Measurements from ENCODE around the gene COL19A1.

Gene COL19A1

GRCh38 chr6:70040766-70041165 lies 174.4 kb downstream of the COL19A1 start:
- intact Hi-C loops (cut with DNase I) = no loop called here

GRCh38 chr6:70041411-70041810 lies 175.1 kb downstream of the COL19A1 start:
- no peak for DNase-seq
- intact Hi-C loops (cut with DNase I) = no loop called here

More at GRCh38 chr6:70040766-70041165, 174.4 kb downstream of the COL19A1 start:
- DNase-seq = no peak

GRCh38 chr6:70045413-70045812 lies 179.1 kb downstream of the COL19A1 start:
- intact Hi-C loops (cut with DNase I) = no loop called here
- DNase-seq = no peak

- intact Hi-C loops (cut with DNase I) = no loop called here
- no peak for DNase-seq
These were observed 185.1 kb downstream of the COL19A1 start for GRCh38 chr6:70051197-70052124.

GRCh38 chr6:70059039-70059719 lies 192.8 kb downstream of the COL19A1 start:
- DNase-seq = no peak
- intact Hi-C loops (cut with DNase I) = no loop called here

GRCh38 chr6:70060680-70061079 lies 194.3 kb downstream of the COL19A1 start:
- no peak for DNase-seq
- intact Hi-C loops (cut with DNase I) = no loop called here

- intact Hi-C loops (cut with DNase I) = no loop called here
- no peak for DNase-seq
These were observed 195.2 kb downstream of the COL19A1 start for GRCh38 chr6:70061546-70061945.

- intact Hi-C loops (cut with DNase I) = no loop called here
- no peak for DNase-seq
These were observed 195.7 kb downstream of the COL19A1 start for GRCh38 chr6:70062010-70062409.

- intact Hi-C loops (cut with DNase I) = no loop called here
- no peak for DNase-seq
These were observed 206.3 kb downstream of the COL19A1 start for GRCh38 chr6:70072540-70073179.

- DNase-seq = no peak
- intact Hi-C loops (cut with DNase I) = no loop called here
These were observed 207.3 kb downstream of the COL19A1 start for GRCh38 chr6:70073637-70074036.

- DNase-seq = no peak
- intact Hi-C loops (cut with DNase I) = no loop called here
These were observed 212.9 kb downstream of the COL19A1 start for GRCh38 chr6:70079241-70079640.

GRCh38 chr6:70080443-70081070 lies 214.2 kb downstream of the COL19A1 start:
- DNase-seq = no peak
- intact Hi-C loops (cut with DNase I) = no loop called here

- DNase-seq = peak in 1 of 10 donors; percentile 62
- intact Hi-C loops (cut with DNase I) = no loop called here
These were observed 216.5 kb downstream of the COL19A1 start for GRCh38 chr6:70082830-70083229.

- intact Hi-C loops (cut with DNase I) = no loop called here
- DNase-seq = no peak
These were observed 220.4 kb downstream of the COL19A1 start for GRCh38 chr6:70086806-70087205.

GRCh38 chr6:70094156-70094555 lies 227.8 kb downstream of the COL19A1 start:
- intact Hi-C loops (cut with DNase I) = no loop called here
- no peak for DNase-seq

- intact Hi-C loops (cut with DNase I) = no loop called here
- DNase-seq = no peak
These were observed 233.4 kb downstream of the COL19A1 start for GRCh38 chr6:70099732-70100131.

- DNase-seq = no peak
- intact Hi-C loops (cut with DNase I) = no loop called here
These were observed 237.4 kb downstream of the COL19A1 start for GRCh38 chr6:70103798-70104197.

- no peak for DNase-seq
- intact Hi-C loops (cut with DNase I) = loop anchor here (2.0 to 5.0 kb wide), 2 partner anchors 271 to 376 kb away; no protein-coding TSS in a partner anchor
These were observed 241.7 kb downstream of the COL19A1 start for GRCh38 chr6:70107852-70108629.

- DNase-seq = no peak
- intact Hi-C loops (cut with DNase I) = no loop called here
These were observed 244.0 kb downstream of the COL19A1 start for GRCh38 chr6:70110126-70111022.

Data from posterior cingulate gyrus (tissue), 11 donors.